ENCODE measurements around the gene EEPD1. TPM values are rescaled to one million over a fixed set of nuclear protein-coding genes. Genes with fewer than 3 reads are reported as not detected.
"Not testable (repeated sequence)": the region's sequence is repeated elsewhere in the genome, so short reads cannot be mapped to it uniquely, and the experiment has no call there.

EEPD1 gene
- total RNA-seq, 4 donors from 2014 or later: 1.8 to 18.4 (median 11.2) TPM

GRCh38 chr7:36318116-36318515 lies 165.1 kb downstream of the EEPD1 start:
- no peak for TF ChIP-seq CTCF (IDR thresholded peaks at IDR 0.05)
- TF ChIP-seq POLR2A (IDR thresholded peaks at IDR 0.05): no peak
- H3K9me3 ChIP-seq: no peaks in the 10 kb centered on the region
- H3K27ac ChIP-seq: no peak overlapping the region
- H3K4me3 ChIP-seq: no peak overlapping the region
- no peaks in the 10 kb centered on the region for H3K27me3 ChIP-seq
- no peak for DNase-seq
- intact Hi-C loops (cut with DNase I; ENCODE audit: low total_unique reads): no loop called here
- H3K4me1 ChIP-seq: no peaks in the 10 kb centered on the region
- H3K36me3 ChIP-seq: no peaks in the 10 kb centered on the region

GRCh38 chr7:36321284-36321683 lies 168.2 kb downstream of the EEPD1 start:
- H3K27ac ChIP-seq; intact Hi-C loops (cut with DNase I; ENCODE audit: low total_unique reads); H3K9me3 ChIP-seq; H3K27me3 ChIP-seq; DNase-seq; H3K4me1 ChIP-seq; H3K36me3 ChIP-seq; H3K4me3 ChIP-seq: not testable (repeated sequence)

GRCh38 chr7:36336390-36336789 lies 183.3 kb downstream of the EEPD1 start:
- no peak for TF ChIP-seq POLR2A (IDR thresholded peaks at IDR 0.05)
- TF ChIP-seq CTCF (IDR thresholded peaks at IDR 0.05): no peak
- no peak overlapping the region for H3K4me3 ChIP-seq
- H3K36me3 ChIP-seq: no peaks in the 10 kb centered on the region
- H3K4me1 ChIP-seq: no peaks in the 10 kb centered on the region
- intact Hi-C loops (cut with DNase I; ENCODE audit: low total_unique reads): no loop called here
- no peaks in the 10 kb centered on the region for H3K27me3 ChIP-seq
- no peak overlapping the region for H3K27ac ChIP-seq
- no peaks in the 10 kb centered on the region for H3K9me3 ChIP-seq
- no peak for DNase-seq

GRCh38 chr7:36338256-36338655 lies 185.2 kb downstream of the EEPD1 start:
- Histone ChIP-seq H3K27me3 (no peaks in the 10 kb centered on the region), H3K36me3 (no peaks in the 10 kb centered on the region), H3K9me3 (no peaks in the 10 kb centered on the region), H3K4me3 (no peak overlapping the region), H3K4me1 (no peaks in the 10 kb centered on the region), H3K27ac (no peak overlapping the region)
- no peak for DNase-seq
- intact Hi-C loops (cut with DNase I; ENCODE audit: low total_unique reads): no loop called here
- TF ChIP-seq POLR2A (IDR thresholded peaks at IDR 0.05) (no peak), CTCF (IDR thresholded peaks at IDR 0.05) (no peak)

- no peaks in the 10 kb centered on the region for H3K27me3 ChIP-seq
- H3K9me3 ChIP-seq: no peaks in the 10 kb centered on the region
- H3K27ac ChIP-seq: no peak overlapping the region
- H3K4me1 ChIP-seq: no peaks in the 10 kb centered on the region
- no peak for TF ChIP-seq POLR2A (IDR thresholded peaks at IDR 0.05)
- TF ChIP-seq CTCF (IDR thresholded peaks at IDR 0.05): no peak
- DNase-seq: no peak
- intact Hi-C loops (cut with DNase I; ENCODE audit: low total_unique reads): no loop called here
- no peak overlapping the region for H3K4me3 ChIP-seq
- H3K36me3 ChIP-seq: no peaks in the 10 kb centered on the region
Measured at GRCh38 chr7:36343548-36343947, 190.5 kb downstream of the EEPD1 start.

- no peaks in the 10 kb centered on the region for H3K36me3 ChIP-seq
- DNase-seq: no peak
- H3K4me3 ChIP-seq: no peak overlapping the region
- H3K27me3 ChIP-seq: no peaks in the 10 kb centered on the region
- H3K9me3 ChIP-seq: no peaks in the 10 kb centered on the region
- H3K27ac ChIP-seq: no peak overlapping the region
- no peaks in the 10 kb centered on the region for H3K4me1 ChIP-seq
- intact Hi-C loops (cut with DNase I; ENCODE audit: low total_unique reads): no loop called here
- TF ChIP-seq POLR2A (IDR thresholded peaks at IDR 0.05): no peak
- TF ChIP-seq CTCF (IDR thresholded peaks at IDR 0.05): no peak
Measured at GRCh38 chr7:36344622-36345021, 191.6 kb downstream of the EEPD1 start.

Measured in uterus (tissue), 4 donors.